Medulla oblongata (tissue), 1 donor: ENCODE results near the gene CST4.
"Not testable (repeated sequence)": the region's sequence is repeated elsewhere in the genome, so short reads cannot be mapped to it uniquely, and the experiment has no call there.

Source experiments
- DNase-seq: peaks from one replicate; pipeline ENCODE4 v3.0.0-alpha.2; 2015; ENCODE audit errors: extremely low spot score

CST4 gene

DNA sequence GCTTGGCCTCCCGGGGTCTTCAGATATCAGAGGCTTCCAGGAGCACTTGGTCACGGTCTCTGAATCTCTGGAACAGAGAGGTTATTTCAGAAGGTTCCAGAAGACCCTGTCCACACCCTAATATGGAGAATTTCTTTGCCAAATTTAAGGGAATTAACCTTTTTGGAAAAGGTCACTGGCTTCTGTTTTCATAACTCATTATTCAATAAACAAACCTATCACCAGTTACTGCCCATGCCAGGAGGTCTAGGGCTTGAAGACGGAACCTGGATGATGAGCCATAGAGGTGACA is 507 bp upstream of the CST4 start:
- DNase-seq, result no peak

DNA sequence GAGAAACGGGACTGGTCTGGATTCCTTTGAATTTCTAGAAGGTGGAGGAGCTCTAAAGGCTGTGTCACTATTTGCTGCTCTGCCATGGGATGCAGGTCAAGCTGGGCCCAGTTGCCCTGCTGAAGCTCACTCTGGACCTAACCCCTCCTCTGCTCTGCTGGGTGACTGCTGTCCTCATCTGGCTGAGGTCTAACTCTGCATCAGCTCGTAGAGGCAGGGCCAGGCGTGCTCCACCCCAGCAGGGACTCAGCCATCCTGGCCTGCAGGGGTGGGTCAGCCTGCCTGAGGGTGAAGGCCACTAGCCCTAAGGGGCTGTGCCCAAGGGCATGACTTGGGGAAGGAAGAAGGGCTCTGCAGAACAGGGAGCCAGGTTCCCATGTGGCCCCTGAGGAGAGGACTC is 852 bp downstream of the CST4 start:
- no peak for DNase-seq

DNA sequence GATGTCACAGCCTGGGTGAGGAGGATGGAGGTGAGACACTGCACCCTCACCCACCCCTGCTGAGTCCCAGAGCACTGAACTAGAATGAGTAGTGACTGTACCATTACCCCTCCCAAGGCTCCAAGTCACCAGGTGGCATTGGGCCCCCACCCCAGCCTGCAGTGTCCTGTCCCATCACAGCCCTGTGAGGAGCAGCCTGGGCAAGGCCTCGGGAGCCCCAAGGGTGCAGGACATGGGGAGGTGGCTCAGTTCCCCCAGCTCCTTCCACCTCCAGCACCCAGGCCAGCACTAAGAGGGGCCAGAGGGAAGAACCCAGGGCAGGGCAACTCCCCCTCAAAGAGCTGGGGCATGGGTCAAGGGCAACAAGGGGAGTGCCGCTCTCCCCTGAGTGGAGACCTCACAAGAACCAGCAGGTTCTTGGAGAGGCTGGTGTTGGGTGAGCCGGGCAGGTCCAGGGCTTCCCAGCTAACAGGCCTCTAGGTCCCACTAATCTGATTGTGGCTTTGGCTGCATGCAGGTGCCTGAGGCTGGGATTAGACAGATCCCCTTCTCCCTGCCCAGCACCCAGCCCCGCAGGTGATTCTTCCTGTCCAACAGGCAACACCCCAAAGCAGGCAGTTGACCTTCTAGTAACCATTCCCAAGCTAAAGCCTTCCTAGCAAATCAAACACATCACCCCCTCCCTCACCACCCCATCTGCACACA is 2.6 kb downstream of the CST4 start:
- DNase-seq, result no peak

DNA sequence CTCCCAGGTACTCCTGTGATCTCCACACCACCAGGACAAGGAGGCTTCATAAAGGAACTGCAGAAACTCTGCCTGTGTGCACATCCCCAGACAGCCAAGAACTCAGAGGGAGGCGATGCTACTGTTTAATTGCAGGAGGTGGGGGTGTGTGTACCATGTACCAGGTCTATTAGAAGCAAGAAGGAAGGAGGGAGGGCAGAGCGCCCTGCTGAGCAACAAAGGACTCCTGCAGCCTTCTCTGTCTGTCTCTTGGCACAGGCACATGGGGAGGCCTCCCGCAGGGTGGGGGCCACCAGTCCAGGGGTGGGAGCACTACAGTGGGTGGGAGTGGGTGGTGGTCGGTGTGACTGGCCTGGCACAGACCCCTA is 3.3 kb downstream of the CST4 start:
- not testable (repeated sequence) for DNase-seq

DNA sequence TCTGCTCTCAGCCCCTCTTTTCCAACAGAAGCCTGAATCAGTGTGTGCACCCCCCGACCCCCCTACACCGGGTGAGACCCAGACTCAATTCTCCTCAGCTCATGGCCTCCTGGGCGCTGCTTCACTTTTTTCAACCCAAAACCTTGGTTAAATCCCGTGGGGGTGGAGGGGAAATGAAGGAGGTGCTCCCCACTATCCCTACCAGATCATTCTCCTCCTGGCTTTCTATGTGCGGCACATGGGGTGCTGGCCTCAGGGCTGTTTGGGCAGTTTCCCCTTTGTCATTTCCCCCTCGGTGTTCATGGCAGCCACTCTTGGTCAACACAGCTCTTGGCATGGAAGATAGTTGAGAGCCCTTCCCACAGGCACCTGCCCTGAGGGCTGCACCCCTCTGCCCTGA is 4.6 kb downstream of the CST4 start:
- no peak for DNase-seq

DNA sequence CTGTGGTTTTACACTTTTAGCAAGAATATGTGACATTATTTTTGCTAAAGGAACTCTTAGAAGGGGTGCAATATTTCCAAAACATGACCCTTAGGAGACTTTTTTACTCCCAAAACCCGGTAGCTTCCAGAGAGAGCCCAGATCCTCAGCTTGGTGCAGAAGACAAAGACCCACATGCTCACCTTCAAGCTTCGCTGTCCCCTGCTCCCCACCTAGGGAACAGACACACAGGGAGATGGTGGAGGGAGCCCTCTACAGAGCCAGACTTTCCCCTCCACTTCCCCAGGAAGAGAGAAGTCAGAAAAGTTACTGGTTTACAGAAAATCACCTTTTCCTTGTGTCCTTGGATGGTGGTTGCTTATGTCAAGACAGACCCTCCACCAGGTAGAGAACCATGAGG is 5.0 kb downstream of the CST4 start:
- DNase-seq, result no peak

DNA sequence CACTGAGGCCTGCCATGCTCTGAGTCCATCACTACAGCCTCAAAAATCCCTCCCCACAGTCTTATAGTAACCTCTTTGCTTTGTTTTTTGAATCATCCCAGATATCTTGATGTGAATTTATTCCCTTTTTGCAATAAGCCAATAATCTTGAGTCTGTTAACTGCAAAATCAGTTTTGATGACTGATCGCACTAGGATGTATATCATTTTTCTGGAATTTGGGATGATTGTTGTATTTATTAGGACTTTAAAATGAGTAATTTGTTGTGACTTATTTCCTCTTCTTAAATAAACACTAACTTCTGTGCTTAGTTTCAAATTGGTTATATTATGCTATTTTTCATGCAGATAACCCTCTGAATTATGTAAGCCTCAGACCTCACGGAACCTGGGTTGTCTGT is 5.6 kb downstream of the CST4 start:
- no peak for DNase-seq

DNA sequence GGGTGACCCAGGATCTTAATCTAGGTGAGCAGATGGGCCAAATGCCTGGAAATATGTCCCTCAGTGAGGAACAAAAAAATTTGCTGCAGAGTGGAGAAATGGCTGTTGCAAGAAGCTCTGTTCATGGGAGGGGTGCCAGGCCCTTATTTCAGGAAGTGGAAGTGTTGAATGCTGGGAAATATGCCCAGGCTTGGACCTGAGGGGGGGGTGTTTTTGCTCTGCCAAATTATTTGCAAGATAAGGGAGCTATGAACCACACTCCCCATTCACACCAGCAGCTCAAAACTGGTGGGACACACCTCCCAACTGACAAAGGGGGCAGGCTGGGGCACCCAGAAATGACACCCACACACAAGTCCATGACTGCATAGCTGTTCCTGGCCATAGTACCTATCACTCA is 8.7 kb downstream of the CST4 start:
- no peak for DNase-seq

DNA sequence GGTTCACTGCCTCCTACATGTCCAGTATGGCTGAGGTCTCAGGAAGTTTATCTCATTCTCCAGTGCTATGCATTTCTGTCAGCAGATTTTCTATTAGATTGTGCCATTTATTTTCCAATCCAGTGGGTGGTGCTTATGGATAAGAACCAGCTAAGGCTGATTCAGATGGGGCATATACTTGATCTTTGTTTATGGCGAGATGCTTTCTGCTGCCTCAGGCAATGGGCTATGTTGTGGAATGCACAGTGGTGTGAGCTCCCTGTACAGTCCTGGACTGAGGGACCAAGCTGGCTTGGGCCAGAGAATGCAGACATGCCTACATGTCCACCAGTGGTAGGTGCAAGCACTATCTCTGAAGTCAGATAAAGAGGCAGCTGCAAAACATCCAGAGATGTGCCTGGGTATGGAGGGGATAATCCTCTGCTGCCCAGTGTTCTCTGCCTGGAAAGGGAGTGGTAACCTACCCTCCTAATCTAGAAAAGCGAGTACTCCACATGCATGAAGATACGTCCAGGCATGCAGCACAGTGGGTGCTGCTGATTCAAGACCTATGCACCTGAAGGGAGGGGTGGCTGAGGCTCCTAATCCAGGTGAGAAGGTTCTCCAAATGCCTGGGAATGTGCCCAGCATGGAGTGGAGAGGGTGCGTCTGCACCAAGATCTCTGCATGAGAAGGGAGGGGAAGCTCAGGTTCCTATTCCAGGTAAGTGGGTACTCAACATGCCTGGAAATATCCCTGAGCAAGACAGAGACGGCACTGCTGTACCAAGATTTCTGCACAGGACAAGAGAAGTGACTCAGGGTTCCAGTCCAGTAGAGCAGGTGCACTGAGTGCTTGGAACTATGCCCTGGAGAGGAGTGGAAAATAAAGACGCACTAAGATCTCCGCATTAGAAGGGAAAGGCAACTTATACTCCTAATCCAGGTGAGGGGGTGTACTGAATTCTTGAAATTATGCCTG is 9.4 kb downstream of the CST4 start:
- no peak for DNase-seq

DNA sequence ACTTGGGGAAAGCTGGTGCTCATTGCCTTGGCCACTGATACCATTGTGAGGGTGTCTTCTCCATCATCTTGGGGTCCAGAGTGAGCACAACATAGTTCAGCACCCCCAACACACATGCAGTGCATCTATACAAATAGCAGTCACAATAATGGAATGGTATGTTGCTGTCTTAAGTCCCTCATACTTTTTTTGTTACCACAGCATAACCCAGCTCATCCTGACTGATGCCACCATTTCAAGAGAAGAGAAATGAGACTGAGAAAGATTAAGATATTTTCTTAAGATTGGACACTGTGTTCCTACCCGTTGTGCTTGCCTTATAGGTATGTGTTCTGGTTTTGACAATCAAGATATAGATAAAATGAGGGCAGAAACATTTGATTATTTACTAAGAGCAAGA is 15.6 kb downstream of the CST4 start:
- no peak for DNase-seq

DNA sequence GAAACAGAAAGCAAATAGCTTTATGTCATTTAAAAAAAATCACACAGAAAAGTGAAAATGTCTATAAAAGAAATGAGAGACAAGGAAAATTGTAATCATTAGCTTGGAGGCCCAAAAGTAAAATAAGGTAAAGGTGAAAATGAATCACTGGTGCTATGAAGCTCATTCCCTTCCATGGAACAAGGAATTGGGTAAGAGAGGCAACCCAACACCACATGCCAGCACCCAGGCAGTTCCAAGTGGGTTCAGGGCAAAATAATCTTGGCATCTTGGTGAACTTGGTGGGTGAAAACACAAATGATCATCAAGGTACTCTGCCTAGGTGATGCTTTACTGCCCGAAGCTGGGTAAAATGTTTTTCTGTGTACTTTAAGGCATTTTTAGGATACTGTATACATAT is 16.7 kb downstream of the CST4 start:
- no peak for DNase-seq

DNA sequence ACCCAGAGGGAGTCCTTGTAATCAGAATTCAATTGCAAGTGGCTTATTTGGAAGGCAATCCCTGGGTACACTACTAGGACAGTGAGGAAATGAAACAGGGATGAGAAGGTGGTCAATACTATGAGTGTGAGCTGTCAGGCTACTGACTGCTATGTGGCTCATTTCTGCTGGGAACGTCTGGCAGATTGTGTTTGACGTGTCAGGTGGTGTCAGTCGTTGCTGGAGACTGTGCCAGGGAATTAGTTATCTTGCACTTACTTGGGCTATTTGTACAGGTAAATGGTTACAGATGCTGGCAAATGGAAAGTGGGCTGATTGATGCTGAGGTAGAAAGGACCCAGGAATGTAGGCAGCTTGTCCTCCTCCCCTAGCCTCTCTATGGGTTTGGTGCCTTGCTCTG is 17.4 kb downstream of the CST4 start:
- DNase-seq, result no peak

DNA sequence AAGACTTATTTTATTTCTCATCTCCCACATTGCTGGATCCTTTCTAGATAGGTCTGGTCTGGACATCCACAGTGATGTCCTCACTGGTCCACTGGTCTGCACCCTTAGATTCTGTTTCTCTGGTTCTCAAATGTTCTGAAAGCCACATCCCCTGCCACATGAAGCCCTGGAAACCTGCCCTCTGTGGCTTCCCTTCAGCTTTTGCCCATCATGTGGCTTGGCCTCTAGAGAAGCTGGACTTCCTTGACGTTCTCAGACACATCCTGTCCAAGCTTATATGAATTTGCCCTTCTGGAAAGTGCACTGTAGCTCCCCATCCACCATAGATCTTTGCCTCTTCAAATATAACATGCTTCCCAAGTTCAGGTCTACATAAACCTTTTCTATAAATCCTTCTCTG is 18.5 kb downstream of the CST4 start:
- peak; percentile 27 for DNase-seq

DNA sequence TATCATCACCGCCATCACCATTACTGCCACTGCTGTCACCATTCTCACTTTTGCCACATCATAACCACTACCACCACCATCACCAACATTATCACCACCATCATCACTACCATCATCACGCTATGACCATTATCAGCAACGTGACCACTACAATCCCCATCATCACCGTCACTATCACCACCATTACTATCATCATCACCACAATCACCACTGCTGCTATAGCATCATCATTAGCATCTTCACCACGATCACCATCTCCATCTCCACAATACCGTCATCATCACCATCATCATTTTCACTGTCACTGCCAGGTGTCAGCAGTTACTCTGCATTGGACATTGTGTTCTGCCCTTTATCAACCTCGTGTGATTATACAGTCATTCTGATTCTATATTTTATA is 19.0 kb downstream of the CST4 start:
- no peak for DNase-seq

DNA sequence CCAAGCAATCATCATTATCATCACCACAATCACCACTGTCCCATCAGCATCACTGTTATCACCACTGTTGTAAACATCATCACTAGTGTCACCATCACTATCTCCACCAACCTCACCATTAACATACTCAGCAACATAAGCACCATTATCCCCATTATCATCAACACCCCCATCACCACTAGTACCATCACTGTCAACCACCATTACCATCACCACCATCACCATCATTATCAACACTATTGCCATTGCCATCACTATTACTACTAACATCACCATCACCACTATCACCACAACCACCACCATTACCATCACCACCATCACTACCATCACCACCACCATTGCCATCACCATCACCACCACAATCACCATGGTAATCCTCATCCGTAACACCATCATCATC is 19.5 kb downstream of the CST4 start:
- no peak for DNase-seq

DNA sequence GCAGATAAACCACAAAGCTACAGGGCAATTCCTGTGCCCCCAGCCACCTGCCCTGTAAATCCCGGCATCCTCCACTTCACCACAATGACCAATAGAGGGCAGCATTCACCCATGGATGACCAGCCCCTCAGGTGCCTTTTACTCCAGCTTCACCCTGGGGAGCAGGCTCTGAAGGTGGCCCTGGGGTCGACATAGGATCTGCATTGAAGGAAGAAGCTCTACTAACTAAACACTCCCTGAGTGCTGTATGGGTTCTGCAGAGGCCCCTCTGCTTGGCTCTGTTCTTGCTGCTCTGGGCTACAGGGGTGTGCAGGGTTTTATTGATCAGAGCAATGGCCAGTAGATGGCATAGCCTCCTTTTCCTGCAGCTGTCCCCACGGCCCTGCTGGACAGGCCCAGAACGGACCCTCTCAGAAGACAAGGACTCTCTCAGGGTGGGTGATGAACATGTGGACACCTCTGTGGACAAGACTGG is 20.3 kb downstream of the CST4 start:
- peak; percentile 61 for DNase-seq

DNA sequence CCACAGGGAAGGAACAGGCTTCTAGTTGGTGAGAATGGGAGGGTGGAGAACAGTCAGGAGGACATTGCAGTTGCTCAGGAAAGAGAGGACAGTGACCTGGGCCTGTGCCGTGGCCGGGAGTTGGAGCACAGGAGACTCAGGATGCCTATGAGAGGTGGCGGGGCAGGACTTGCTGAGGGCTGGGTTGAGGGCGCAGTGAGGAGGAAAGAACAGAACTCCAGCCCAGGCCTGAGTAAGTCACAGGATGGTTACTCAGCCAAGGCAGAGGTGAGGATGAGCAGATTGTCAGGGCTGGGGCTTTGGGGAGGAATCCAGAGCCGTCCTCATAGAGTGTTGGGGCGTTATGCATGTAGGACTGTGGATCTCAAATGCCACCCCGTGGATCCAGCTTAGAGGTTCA is 21.2 kb downstream of the CST4 start:
- no peak for DNase-seq

DNA sequence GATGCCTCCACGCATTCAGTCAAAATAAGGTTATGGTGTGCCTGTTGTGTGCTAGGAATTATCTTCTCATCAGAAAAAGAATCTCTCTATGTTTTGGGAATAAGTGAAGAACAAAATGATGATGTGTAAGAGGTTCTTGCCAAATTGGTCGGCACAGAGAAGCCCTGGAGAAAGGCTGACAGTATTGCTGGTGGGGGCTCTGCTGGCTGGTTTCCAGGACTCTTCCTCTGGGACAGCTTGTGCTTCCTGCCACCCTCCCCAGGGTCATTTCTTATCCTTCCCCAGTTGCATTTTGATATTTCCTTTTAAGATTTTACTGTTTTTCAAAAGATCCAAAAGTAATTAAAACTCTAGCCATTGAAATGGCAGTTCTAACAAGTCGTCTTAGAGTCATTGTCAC is 22.1 kb downstream of the CST4 start:
- DNase-seq, result no peak

DNA sequence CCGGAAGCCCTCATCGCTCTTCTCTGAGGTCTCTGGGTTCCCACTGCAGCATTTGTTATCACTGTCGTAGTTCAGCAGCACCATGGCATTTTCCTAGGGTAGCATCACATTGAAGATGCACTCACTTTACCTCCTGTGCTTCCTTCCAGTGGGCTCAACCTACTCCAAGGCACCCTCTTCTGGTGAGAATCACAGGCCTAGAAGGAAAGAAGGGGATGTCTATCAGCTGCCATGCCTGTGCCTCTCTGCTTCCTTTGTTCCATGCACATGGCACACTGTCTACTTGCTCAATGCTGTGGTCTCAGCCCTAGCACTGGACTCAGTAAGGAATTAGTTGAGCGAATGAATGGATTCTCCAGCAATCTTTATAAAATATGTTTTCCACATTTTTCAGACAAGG is 22.6 kb downstream of the CST4 start:
- DNase-seq, result no peak

DNA sequence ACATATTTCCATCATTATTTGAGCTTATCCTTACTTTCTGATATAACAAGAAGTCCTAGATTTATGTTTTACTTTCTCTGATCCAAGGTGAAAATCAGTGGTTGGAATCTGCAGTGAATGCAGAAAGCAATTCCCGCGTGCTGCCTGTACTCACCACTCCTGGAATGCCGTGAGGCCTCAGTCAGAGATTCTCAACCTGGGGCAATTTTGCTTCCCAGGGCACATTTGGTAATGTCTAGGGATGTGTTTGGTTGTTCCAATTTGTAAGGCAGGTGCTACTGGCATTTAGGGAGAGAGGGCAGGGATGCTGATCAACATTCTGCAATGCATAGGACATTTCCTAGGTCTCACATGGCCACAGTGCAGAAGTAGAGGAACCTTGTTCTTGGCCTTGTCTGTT is 23.9 kb downstream of the CST4 start:
- no peak for DNase-seq

DNA sequence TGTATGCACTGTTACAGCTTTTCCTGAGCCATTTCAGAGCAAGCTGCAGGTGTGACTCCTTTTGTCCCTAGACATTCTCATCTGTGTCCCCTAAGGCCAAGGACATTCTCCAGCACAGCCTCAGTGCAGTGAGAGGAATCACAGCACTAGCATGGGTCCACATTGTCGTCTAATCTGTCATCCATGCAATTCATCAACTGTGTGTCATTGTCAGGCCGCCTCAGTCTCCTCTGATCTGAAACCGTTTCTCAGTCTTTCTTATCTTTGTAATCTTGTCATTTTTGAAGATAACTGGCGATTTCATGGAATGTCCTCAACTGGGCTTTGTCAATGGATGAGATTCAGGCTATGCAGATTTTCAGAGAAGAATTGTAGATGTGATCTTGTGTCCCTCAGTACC is 24.8 kb downstream of the CST4 start:
- not testable (repeated sequence) for DNase-seq

DNA sequence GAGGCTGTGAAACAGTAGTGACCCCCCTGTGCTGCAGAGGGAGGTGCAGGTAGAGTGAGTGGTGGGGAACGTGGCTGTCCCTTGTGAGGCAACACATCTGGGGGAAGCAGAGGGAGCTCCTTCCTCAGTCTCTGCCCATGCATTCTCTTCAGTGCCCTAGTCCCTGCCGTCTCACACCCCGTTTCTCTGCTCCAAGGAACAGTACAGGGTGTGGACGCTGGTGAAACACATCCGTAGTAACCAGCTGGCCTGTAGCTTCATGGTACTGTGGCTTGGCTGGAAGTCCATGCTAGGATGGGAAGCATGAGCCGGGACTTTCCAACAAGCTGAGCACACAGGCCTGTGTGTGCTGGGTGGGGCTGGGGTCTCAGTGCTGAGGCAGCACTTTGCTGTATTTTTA is 25.7 kb downstream of the CST4 start:
- DNase-seq, result no peak

DNA sequence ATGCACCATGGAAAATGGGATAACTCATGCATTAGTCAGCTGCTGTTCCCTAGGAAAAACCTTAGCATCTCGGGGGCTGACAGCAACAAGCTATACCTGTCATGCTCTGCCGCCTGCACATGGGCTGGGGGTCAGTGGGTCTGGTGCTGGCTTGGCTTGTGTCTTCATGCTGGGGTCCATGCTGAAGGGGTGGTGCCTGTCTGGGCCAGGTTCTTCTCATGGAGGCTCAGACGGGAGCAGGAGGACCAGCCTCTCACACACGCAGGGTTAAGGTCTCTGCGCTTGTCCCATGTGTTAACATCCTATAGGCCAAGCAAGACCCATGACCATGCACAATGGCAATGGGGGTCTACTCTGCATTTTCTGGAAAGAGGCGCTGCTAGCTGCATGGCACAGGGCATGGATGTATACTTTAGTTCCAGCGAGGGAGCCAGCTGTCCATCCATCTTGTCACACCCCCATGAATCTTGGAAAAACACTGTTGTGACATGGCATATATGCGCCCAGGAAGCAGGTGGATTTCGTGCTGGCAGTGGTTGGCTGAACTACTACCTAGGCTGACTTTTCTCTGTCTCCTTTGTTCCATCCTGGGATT is 26.5 kb downstream of the CST4 start:
- DNase-seq, result no peak
